ENCODE measurements around the gene CAMSAP1. TPM values are rescaled to one million over a fixed set of nuclear protein-coding genes. Genes with fewer than 3 reads are reported as not detected.
A peak's percentile ranks its signal among the peaks of the same experiment; 100 is the strongest.

The CAMSAP1 gene
- total and polyA plus RNA-seq, 10 of the 15 experiments (the other 5 are each of a cell fraction or from before 2014, with no cell fraction given) = 1.4 to 24.7 (median 8.0) TPM

GRCh38 chr9:135828656-135829055 is 78.7 kb downstream of the CAMSAP1 start:
- H3K4me1 ChIP-seq (ENCODE audit: control insufficient read depth, insufficient read depth, low read length) = no peaks in the 10 kb centered on the region
- H3K79me2 ChIP-seq (ENCODE audit: control insufficient read depth, insufficient read depth, low read length) = no peaks in the 10 kb centered on the region
- ChIA-PET CTCF (interaction anchor here (2.2 kb wide), 1 partner anchor 35 kb away, joined by 5 read pairs; no protein-coding TSS in a partner anchor), RAD21 (ENCODE audit: unreplicated experiment) (no interaction called here), SMC1A (ENCODE audit: uncharacterized antibody, unreplicated experiment) (no interaction called here), POLR2A (no interaction called here)
- intact Hi-C loops (cut with micrococcal nuclease; ENCODE audit: unreplicated experiment) = no loop called here
- H3K9ac ChIP-seq (ENCODE audit: control insufficient read depth, insufficient read depth, low read length) = no peak overlapping the region
- WGBS (ENCODE audit: insufficient coverage, insufficient replicate concordance, low lambda C conversion rate, missing lambda C conversion rate) = 95% methylated on average over 5 of the region's 5 CpGs
- no peak overlapping the region for H2AFZ ChIP-seq (ENCODE audit: control insufficient read depth, low read depth, low read length)
- FAIRE-seq (no peak), ATAC-seq (no peak), DNase-seq (ENCODE audit: low read depth, low spot score) (no peak)
- H3K9me3 ChIP-seq (replicated peaks; ENCODE audit: control insufficient read depth, insufficient read depth, low read length) = peaks cover 2% of the 10 kb centered on the region; the same call in 1 of the 3 replicates
- no peaks in the 10 kb centered on the region for H3K27me3 ChIP-seq (replicated peaks in 1 of 2; ENCODE audit: control insufficient read depth in 2 of 2, insufficient read depth in 2 of 2, low read length in 1 of 2)
- BruUV-seq (replicated peaks) = no TSS peak
- in situ Hi-C loops (cut with MboI) = no loop called here
- no peak overlapping the region for H3K27ac ChIP-seq (ENCODE audit: control insufficient read depth, insufficient read depth)
- no peak overlapping the region for H3K4me3 ChIP-seq
- peaks cover 4 to 6% of the 10 kb centered on the region in 2 experiments; a peak in 3 of 4 replicates for H3K36me3 ChIP-seq (ENCODE audit: control insufficient read depth in 2 of 2, insufficient read depth in 2 of 2, low read length in 1 of 2)
- H4K20me1 ChIP-seq (ENCODE audit: control insufficient read depth, insufficient read depth) = no peaks in the 10 kb centered on the region
- TF ChIP-seq NR2C2 (IDR thresholded peaks at IDR 0.05; ENCODE audit: borderline replicate concordance, control insufficient read depth, insufficient read length, low read depth) (no peak), CBX5 (IDR thresholded peaks at IDR 0.05; ENCODE audit: low read depth) (0 out of 2 replicates have a peak, but pooled peaks have one; percentile 22)
- no peak overlapping the region for H3K4me2 ChIP-seq (ENCODE audit: control insufficient read depth, insufficient read depth)

DNA sequence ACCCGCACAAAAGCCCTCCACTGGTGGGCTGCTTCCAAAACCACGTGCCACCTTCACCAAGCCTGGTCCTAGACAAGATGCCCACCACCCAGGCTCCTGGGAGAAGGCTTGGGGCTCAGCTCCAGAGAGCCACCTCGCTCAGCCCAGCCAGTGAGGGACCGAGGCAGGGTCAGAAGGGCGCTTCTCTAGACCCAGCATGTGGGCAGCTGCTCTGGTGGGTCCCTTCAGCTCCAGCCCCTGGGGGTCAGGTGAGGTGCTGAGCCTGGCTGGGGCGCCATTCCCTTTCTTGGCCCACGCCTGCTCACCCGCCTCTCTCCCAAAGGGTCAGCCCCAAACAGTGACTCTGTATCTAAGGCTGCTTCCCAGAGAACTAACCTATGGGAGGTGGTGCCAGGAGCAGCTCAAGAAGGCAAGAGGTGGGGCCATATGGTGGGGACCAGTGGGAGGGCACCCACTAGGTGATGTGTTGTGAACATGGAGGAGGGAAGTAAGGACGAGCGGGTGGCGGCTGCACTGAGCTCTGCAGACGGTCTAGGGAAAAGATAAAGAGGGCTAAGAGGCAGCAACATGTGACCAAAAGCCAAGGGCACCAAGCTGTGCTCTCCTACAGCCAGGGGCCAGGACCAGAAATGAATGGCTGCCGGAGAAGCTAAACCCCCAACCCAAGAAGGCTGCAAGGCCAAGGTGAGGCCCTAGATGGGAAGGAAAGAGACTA is 79.3 kb downstream of the CAMSAP1 start:
- SMC1A ChIA-PET (ENCODE audit: uncharacterized antibody, unreplicated experiment) = no interaction called here
- ATAC-seq = no peak
- Histone ChIP-seq H3K27me3 (replicated peaks in 1 of 2; ENCODE audit: control insufficient read depth in 2 of 2, insufficient read depth in 2 of 2, low read length in 1 of 2) (no peaks in the 10 kb centered on the region), H3K9ac (ENCODE audit: control insufficient read depth, insufficient read depth, low read length) (no peak overlapping the region), H3K9me3 (replicated peaks; ENCODE audit: control insufficient read depth, insufficient read depth, low read length) (peaks cover 2% of the 10 kb centered on the region; the same call in 1 of the 3 replicates), H4K20me1 (ENCODE audit: control insufficient read depth, insufficient read depth) (no peaks in the 10 kb centered on the region), H3K79me2 (ENCODE audit: control insufficient read depth, insufficient read depth, low read length) (no peaks in the 10 kb centered on the region), H2AFZ (ENCODE audit: control insufficient read depth, low read depth, low read length) (no peak overlapping the region), H3K27ac (ENCODE audit: control insufficient read depth, insufficient read depth) (no peak overlapping the region), H3K4me3 (no peak overlapping the region), H3K4me1 (ENCODE audit: control insufficient read depth, insufficient read depth, low read length) (no peaks in the 10 kb centered on the region), H3K36me3 (ENCODE audit: control insufficient read depth in 2 of 2, insufficient read depth in 2 of 2, low read length in 1 of 2) (peaks cover 5 to 12% of the 10 kb centered on the region in 2 experiments; a peak in 3 of 4 replicates), H3K4me2 (ENCODE audit: control insufficient read depth, insufficient read depth) (no peak overlapping the region)
- in situ Hi-C loops (cut with MboI) (no loop called here), intact Hi-C loops (cut with micrococcal nuclease; ENCODE audit: unreplicated experiment) (no loop called here)
- RAD21 ChIA-PET (ENCODE audit: unreplicated experiment) = no interaction called here
- 90% methylated on average over 13 of the region's 13 CpGs for WGBS (ENCODE audit: insufficient coverage, insufficient replicate concordance, low lambda C conversion rate, missing lambda C conversion rate)
- no peak for FAIRE-seq
- DNase-seq (ENCODE audit: low read depth, low spot score) = no peak
- no TSS peak for BruUV-seq (replicated peaks)
- POLR2A ChIA-PET = no interaction called here
- CTCF ChIA-PET = interaction anchor here (2.2 kb wide), 1 partner anchor 36 kb away, joined by 5 read pairs; no protein-coding TSS in a partner anchor
- TF ChIP-seq CHD1 (IDR thresholded peaks at IDR 0.05; ENCODE audit: low read depth, low read length) (no peak), RFX5 (IDR thresholded peaks at IDR 0.05; ENCODE audit: low read depth, low read length) (no peak), FOS (IDR thresholded peaks at IDR 0.05; ENCODE audit: borderline replicate concordance, extremely low read depth, insufficient read length) (no peak), IKZF1 (conservative IDR thresholded peaks at IDR 0.05) (no peak), ATF3 (IDR thresholded peaks at IDR 0.05; ENCODE audit: borderline replicate concordance, extremely low read depth, low read depth, low read length) (no peak), PBX3 (IDR thresholded peaks at IDR 0.05; ENCODE audit: insufficient replicate concordance, low read depth, low read length) (no peak)
- TF ChIP-seq, protein P1, sequence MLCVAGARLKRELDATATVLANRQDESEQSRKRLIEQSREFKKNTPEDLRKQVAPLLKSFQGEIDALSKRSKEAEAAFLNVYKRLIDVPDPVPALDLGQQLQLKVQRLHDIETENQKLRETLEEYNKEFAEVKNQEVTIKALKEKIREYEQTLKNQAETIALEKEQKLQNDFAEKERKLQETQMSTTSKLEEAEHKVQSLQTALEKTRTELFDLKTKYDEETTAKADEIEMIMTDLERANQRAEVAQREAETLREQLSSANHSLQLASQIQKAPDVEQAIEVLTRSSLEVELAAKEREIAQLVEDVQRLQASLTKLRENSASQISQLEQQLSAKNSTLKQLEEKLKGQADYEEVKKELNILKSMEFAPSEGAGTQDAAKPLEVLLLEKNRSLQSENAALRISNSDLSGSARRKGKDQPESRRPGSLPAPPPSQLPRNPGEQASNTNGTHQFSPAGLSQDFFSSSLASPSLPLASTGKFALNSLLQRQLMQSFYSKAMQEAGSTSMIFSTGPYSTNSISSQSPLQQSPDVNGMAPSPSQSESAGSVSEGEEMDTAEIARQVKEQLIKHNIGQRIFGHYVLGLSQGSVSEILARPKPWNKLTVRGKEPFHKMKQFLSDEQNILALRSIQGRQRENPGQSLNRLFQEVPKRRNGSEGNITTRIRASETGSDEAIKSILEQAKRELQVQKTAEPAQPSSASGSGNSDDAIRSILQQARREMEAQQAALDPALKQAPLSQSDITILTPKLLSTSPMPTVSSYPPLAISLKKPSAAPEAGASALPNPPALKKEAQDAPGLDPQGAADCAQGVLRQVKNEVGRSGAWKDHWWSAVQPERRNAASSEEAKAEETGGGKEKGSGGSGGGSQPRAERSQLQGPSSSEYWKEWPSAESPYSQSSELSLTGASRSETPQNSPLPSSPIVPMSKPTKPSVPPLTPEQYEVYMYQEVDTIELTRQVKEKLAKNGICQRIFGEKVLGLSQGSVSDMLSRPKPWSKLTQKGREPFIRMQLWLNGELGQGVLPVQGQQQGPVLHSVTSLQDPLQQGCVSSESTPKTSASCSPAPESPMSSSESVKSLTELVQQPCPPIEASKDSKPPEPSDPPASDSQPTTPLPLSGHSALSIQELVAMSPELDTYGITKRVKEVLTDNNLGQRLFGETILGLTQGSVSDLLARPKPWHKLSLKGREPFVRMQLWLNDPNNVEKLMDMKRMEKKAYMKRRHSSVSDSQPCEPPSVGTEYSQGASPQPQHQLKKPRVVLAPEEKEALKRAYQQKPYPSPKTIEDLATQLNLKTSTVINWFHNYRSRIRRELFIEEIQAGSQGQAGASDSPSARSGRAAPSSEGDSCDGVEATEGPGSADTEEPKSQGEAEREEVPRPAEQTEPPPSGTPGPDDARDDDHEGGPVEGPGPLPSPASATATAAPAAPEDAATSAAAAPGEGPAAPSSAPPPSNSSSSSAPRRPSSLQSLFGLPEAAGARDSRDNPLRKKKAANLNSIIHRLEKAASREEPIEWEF (IDR thresholded peaks at IDR 0.05; ENCODE audit: insufficient replicate concordance, low read depth, low read length) = no peak
